WTC11 (cell line): ENCODE measurements around the gene PIK3C2G. TPM values are rescaled to one million over a fixed set of nuclear protein-coding genes. Genes with fewer than 3 reads are reported as not detected.

Experiments used
- ATAC-seq: fragments of 200-7000 bp; cut with Tn5 transposase; 2 replicates; pipeline ENCODE4 v1.10.0; 2021; ENCODE audit warnings: mild to moderate bottlenecking, moderate library complexity
- CTCF ChIA-PET: fragments of 300-600 bp; sonication (Branson Sonifier 250); formaldehyde crosslinking; loops from one replicate; lab custom pipeline; 2021; ENCODE audit warnings: antibody characterized with exemption; lab: Charles Lee
- POLR2A ChIA-PET: fragments of 350-600 bp; sonication (Branson Sonifier 250); formaldehyde crosslinking; loops from one replicate; lab custom pipeline; 2021; ENCODE audit warnings: antibody characterized with exemption; lab: Charles Lee
- DNase-seq: peaks from one replicate; pipeline ENCODE4 v3.0.0; 2021; ENCODE audit warnings: low spot score
- H3K27ac Mint-ChIP-seq: 2 replicates; pipeline ENCODE4 v1.8.0; 2021; ENCODE audit warnings: mixed read lengths
- H3K27me3 Mint-ChIP-seq: 2 replicates; pipeline ENCODE4 v1.8.0; 2021; ENCODE audit warnings: low read depth, mild to moderate bottlenecking, moderate library complexity, mixed read lengths
- H3K36me3 Mint-ChIP-seq: 2 replicates; pipeline ENCODE4 v1.8.0; 2021; ENCODE audit warnings: mixed read lengths
- H3K4me1 Mint-ChIP-seq: 2 replicates; pipeline ENCODE4 v1.8.0; 2022; ENCODE audit warnings: mixed read lengths
- H3K4me3 Mint-ChIP-seq: 2 replicates; pipeline ENCODE4 v1.8.0; 2021; ENCODE audit warnings: mild to moderate bottlenecking, moderate library complexity, mixed read lengths
- H3K9me3 Mint-ChIP-seq: 2 replicates; pipeline ENCODE4 v1.8.0; 2021; ENCODE audit warnings: mixed read lengths
- ETV6 ChIP-seq: sonication (generic); formaldehyde crosslinking; IDR thresholded peaks from 2 replicates; pipeline ENCODE4 v1.8.1; 2022; ENCODE audit warnings: mild to moderate bottlenecking, missing genetic modification reagents
- FOXP1 ChIP-seq: sonication (generic); formaldehyde crosslinking; IDR thresholded peaks from 2 replicates; pipeline ENCODE4 v1.8.0; 2022; ENCODE audit warnings: missing genetic modification reagents, mild to moderate bottlenecking, moderate library complexity, borderline replicate concordance
- IRF2 ChIP-seq: sonication (generic); formaldehyde crosslinking; IDR thresholded peaks from 2 replicates; pipeline ENCODE4 v1.8.0; 2022; ENCODE audit warnings: low read depth, missing genetic modification reagents, borderline replicate concordance
- KAT7 ChIP-seq: sonication (generic); formaldehyde crosslinking; IDR thresholded peaks from 2 replicates; pipeline ENCODE4 v1.8.1; 2023; ENCODE audit warnings: missing genetic modification reagents, mild to moderate bottlenecking, borderline replicate concordance
- NR1H2 ChIP-seq: sonication (generic); formaldehyde crosslinking; IDR thresholded peaks from 2 replicates; pipeline ENCODE4 v1.9.0; 2021; ENCODE audit warnings: mild to moderate bottlenecking, moderate library complexity, missing genetic modification reagents
- NR2C2 ChIP-seq: sonication (generic); formaldehyde crosslinking; IDR thresholded peaks from 2 replicates; pipeline ENCODE4 v1.8.0; 2022; ENCODE audit warnings: mild to moderate bottlenecking, missing genetic modification reagents
- OVOL2 ChIP-seq: fragments of 250-450 bp; sonication (Bioruptor Pico); IDR thresholded peaks from 2 replicates; pipeline ENCODE4 v1.9.0; 2021; ENCODE audit warnings: mild to moderate bottlenecking, borderline replicate concordance
- SOX15 ChIP-seq: fragments of 250-450 bp; sonication (Bioruptor Pico); IDR thresholded peaks from 2 replicates; pipeline ENCODE4 v1.9.0; 2021; ENCODE audit warnings: mild to moderate bottlenecking
- TEAD4 ChIP-seq: sonication (generic); formaldehyde crosslinking; IDR thresholded peaks from 2 replicates; pipeline ENCODE4 v1.8.0; 2022; ENCODE audit warnings: mild to moderate bottlenecking, missing genetic modification reagents
- ZNF219 ChIP-seq: sonication (generic); formaldehyde crosslinking; IDR thresholded peaks from 2 replicates; pipeline ENCODE4 v1.8.0; 2023; ENCODE audit warnings: missing genetic modification reagents, mild to moderate bottlenecking, borderline replicate concordance
- ZNF263 ChIP-seq: sonication (generic); formaldehyde crosslinking; IDR thresholded peaks from 2 replicates; pipeline ENCODE4 v1.8.1; 2022; ENCODE audit warnings: low read depth, mild to moderate bottlenecking, moderate library complexity, missing genetic modification reagents
- ZNF396 ChIP-seq: fragments of 250-450 bp; sonication (Bioruptor Pico); IDR thresholded peaks from 2 replicates; pipeline ENCODE4 v1.8.0; 2021; ENCODE audit warnings: mild to moderate bottlenecking, moderate library complexity, borderline replicate concordance
- ZNF671 ChIP-seq: fragments of 250-450 bp; sonication (Bioruptor Pico); IDR thresholded peaks from 2 replicates; pipeline ENCODE4 v1.8.0; 2021; ENCODE audit warnings: mild to moderate bottlenecking
- total RNA-seq: library from RNA; stranded (reverse); gene quantifications from 3 replicates; pipeline ENCODE4 v1.2.3, GENCODE V29; 2021
- TF ChIP-seq, protein P1 (sequence below): sonication (generic); formaldehyde crosslinking; IDR thresholded peaks from 2 replicates; pipeline ENCODE4 v1.8.0; 2023; ENCODE audit warnings: mild to moderate bottlenecking, missing genetic modification reagents
- TF ChIP-seq, protein P2 (sequence below): fragments of 250-450 bp; sonication (Bioruptor Pico); IDR thresholded peaks from 2 replicates; pipeline ENCODE4 v1.8.0; 2021; ENCODE audit warnings: mild to moderate bottlenecking
- TF ChIP-seq, protein P3 (sequence below): sonication (generic); formaldehyde crosslinking; IDR thresholded peaks from 2 replicates; pipeline ENCODE4 v1.8.1; 2023; ENCODE audit warnings: mild to moderate bottlenecking, missing genetic modification reagents, borderline replicate concordance
- TF ChIP-seq, protein P4 (sequence below): sonication (generic); formaldehyde crosslinking; IDR thresholded peaks from 2 replicates; pipeline ENCODE4 v1.8.1; 2022; ENCODE audit warnings: low read depth, mild to moderate bottlenecking, moderate library complexity, missing genetic modification reagents, borderline replicate concordance
- TF ChIP-seq, protein P5 (sequence below): fragments of 250-450 bp; sonication (Bioruptor Pico); conservative IDR thresholded peaks from 2 replicates; pipeline ENCODE4 v1.9.0; 2021; ENCODE audit warnings: mild to moderate bottlenecking
- TF ChIP-seq, protein P6 (sequence below): sonication (generic); formaldehyde crosslinking; IDR thresholded peaks from 2 replicates; pipeline ENCODE4 v1.8.1; 2023; ENCODE audit warnings: mild to moderate bottlenecking, moderate library complexity, missing genetic modification reagents

Gene PIK3C2G
- total RNA-seq, 1 experiment from 2014 or later: not detected

DNA sequence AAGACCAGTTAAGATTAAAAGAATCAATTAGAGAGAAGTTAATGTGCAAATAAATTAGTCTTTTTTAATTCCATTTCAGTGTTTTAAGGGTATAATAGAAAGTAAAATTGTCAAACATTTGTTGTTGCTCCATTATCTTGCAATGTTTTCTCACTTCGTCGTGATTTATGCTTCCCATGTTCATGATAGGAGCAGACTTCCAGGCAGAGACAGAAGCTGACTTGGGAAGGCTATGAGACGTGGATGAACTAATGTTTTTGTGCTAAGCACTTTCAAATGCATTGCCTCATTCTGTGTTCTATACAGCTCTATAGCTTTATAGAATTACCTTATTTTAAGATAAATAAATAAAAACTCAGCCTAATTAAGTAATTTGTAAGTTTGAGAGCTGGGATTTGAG is 226.2 kb downstream of the PIK3C2G start:
- ChIA-PET POLR2A (no interaction called here), CTCF (no interaction called here)
- Mint-ChIP-seq H3K4me1 (peaks cover 36% of the 10 kb centered on the region), H3K4me3 (no peak overlapping the region), H3K9me3 (no peaks in the 10 kb centered on the region), H3K27ac (no peak overlapping the region), H3K27me3 (peaks cover 3% of the 10 kb centered on the region), H3K36me3 (no peaks in the 10 kb centered on the region)
- ATAC-seq (no peak), DNase-seq (no peak)
- TF ChIP-seq, protein P1, sequence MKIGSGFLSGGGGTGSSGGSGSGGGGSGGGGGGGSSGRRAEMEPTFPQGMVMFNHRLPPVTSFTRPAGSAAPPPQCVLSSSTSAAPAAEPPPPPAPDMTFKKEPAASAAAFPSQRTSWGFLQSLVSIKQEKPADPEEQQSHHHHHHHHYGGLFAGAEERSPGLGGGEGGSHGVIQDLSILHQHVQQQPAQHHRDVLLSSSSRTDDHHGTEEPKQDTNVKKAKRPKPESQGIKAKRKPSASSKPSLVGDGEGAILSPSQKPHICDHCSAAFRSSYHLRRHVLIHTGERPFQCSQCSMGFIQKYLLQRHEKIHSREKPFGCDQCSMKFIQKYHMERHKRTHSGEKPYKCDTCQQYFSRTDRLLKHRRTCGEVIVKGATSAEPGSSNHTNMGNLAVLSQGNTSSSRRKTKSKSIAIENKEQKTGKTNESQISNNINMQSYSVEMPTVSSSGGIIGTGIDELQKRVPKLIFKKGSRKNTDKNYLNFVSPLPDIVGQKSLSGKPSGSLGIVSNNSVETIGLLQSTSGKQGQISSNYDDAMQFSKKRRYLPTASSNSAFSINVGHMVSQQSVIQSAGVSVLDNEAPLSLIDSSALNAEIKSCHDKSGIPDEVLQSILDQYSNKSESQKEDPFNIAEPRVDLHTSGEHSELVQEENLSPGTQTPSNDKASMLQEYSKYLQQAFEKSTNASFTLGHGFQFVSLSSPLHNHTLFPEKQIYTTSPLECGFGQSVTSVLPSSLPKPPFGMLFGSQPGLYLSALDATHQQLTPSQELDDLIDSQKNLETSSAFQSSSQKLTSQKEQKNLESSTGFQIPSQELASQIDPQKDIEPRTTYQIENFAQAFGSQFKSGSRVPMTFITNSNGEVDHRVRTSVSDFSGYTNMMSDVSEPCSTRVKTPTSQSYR (CRISPR knock-in tag): no peak
- TF ChIP-seq IRF2 (no peak), ZNF396 (CRISPR knock-in tag) (no peak), ETV6 (CRISPR knock-in tag) (no peak), SOX15 (no peak), TEAD4 (CRISPR knock-in tag) (no peak), NR1H2 (CRISPR knock-in tag) (no peak), OVOL2 (no peak)
- TF ChIP-seq, protein P2, sequence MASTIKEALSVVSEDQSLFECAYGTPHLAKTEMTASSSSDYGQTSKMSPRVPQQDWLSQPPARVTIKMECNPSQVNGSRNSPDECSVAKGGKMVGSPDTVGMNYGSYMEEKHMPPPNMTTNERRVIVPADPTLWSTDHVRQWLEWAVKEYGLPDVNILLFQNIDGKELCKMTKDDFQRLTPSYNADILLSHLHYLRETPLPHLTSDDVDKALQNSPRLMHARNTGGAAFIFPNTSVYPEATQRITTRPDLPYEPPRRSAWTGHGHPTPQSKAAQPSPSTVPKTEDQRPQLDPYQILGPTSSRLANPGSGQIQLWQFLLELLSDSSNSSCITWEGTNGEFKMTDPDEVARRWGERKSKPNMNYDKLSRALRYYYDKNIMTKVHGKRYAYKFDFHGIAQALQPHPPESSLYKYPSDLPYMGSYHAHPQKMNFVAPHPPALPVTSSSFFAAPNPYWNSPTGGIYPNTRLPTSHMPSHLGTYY (CRISPR knock-in tag): no peak

DNA sequence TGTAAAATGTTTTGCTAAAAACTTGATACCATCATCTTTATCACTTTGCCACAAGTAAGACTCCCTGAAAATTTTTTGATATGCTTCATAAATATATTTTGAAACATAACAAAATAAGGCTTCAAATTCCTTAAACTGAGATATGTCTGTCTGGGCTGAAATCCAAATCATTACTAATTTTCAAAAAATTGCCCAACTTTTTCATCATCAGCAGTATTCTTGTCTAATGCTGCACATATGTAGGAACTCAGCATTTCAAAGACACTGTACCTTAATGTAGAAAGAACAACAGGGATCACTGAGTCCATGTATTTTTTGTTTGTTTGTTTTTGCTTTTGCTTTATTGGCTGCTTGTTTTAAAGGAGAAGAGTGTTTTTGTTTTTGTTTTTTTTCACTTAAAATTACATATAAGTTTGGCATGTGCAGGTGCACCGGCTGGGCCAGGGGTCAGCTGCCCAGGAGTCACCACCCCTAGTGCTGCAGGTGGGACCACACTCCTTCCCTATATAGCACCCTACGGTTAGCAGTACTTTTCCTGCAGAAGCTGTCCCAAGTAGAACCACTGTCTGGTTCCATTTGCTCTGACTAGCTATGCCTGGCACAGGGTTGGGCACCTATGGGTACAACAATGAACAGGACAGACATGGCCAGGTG is 231.2 kb downstream of the PIK3C2G start:
- DNase-seq: no peak
- CTCF ChIA-PET: no interaction called here

More for the DNA sequence above, 231.2 kb downstream of the PIK3C2G start:
- TF ChIP-seq ZNF219 (CRISPR knock-in tag): no peak
- TF ChIP-seq FOXP1 (CRISPR knock-in tag): no peak
- TF ChIP-seq ZNF671: no peak
- TF ChIP-seq, protein P3, sequence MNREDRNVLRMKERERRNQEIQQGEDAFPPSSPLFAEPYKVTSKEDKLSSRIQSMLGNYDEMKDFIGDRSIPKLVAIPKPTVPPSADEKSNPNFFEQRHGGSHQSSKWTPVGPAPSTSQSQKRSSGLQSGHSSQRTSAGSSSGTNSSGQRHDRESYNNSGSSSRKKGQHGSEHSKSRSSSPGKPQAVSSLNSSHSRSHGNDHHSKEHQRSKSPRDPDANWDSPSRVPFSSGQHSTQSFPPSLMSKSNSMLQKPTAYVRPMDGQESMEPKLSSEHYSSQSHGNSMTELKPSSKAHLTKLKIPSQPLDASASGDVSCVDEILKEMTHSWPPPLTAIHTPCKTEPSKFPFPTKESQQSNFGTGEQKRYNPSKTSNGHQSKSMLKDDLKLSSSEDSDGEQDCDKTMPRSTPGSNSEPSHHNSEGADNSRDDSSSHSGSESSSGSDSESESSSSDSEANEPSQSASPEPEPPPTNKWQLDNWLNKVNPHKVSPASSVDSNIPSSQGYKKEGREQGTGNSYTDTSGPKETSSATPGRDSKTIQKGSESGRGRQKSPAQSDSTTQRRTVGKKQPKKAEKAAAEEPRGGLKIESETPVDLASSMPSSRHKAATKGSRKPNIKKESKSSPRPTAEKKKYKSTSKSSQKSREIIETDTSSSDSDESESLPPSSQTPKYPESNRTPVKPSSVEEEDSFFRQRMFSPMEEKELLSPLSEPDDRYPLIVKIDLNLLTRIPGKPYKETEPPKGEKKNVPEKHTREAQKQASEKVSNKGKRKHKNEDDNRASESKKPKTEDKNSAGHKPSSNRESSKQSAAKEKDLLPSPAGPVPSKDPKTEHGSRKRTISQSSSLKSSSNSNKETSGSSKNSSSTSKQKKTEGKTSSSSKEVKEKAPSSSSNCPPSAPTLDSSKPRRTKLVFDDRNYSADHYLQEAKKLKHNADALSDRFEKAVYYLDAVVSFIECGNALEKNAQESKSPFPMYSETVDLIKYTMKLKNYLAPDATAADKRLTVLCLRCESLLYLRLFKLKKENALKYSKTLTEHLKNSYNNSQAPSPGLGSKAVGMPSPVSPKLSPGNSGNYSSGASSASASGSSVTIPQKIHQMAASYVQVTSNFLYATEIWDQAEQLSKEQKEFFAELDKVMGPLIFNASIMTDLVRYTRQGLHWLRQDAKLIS (CRISPR knock-in tag): no peak
- TF ChIP-seq ZNF263 (CRISPR knock-in tag): no peak
- no peak for TF ChIP-seq KAT7
- TF ChIP-seq, protein P4, sequence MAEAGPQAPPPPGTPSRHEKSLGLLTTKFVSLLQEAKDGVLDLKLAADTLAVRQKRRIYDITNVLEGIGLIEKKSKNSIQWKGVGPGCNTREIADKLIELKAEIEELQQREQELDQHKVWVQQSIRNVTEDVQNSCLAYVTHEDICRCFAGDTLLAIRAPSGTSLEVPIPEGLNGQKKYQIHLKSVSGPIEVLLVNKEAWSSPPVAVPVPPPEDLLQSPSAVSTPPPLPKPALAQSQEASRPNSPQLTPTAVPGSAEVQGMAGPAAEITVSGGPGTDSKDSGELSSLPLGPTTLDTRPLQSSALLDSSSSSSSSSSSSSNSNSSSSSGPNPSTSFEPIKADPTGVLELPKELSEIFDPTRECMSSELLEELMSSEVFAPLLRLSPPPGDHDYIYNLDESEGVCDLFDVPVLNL: no peak
- TF ChIP-seq, protein P5, sequence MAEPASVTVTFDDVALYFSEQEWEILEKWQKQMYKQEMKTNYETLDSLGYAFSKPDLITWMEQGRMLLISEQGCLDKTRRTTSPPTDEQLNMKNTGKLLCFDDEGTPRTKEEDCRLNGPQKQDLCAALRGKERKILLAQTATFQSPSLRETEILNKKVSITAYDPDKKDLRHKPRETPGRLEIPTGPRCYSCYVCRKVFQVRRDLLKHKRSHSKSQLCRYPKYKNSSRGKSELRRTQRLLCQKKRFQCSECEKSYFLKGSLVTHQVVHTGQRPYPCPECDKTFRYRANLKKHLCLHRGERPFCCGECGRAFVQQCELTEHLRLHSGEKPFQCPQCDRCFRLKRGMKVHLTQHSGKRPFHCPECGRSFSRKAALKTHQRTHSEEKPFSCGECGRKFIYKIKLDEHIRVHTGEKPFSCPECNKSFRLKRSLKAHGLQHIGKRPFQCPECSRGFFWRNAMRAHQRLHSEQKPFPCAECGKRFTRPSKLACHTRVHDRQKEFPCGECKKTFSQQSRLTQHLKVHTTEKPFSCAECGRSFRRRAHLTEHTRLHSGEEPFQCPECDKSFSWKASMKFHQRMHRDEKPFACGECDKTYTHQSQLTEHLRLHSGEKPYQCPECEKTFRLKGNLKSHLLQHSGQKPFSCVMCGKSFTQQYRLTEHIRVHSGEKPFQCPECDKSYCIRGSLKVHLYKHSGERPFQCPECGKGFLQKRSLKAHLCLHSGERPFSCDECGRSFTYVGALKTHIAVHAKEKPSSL (CRISPR knock-in tag): no peak
- TF ChIP-seq, protein P6, sequence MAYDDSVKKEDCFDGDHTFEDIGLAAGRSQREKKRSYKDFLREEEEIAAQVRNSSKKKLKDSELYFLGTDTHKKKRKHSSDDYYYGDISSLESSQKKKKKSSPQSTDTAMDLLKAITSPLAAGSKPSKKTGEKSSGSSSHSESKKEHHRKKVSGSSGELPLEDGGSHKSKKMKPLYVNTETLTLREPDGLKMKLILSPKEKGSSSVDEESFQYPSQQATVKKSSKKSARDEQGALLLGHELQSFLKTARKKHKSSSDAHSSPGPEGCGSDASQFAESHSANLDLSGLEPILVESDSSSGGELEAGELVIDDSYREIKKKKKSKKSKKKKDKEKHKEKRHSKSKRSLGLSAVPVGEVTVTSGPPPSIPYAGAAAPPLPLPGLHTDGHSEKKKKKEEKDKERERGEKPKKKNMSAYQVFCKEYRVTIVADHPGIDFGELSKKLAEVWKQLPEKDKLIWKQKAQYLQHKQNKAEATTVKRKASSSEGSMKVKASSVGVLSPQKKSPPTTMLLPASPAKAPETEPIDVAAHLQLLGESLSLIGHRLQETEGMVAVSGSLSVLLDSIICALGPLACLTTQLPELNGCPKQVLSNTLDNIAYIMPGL (CRISPR knock-in tag): no peak
- no peak for TF ChIP-seq NR2C2
- ATAC-seq: no peak
- Mint-ChIP-seq H3K4me1 (peaks cover 9% of the 10 kb centered on the region), H3K36me3 (no peaks in the 10 kb centered on the region), H3K27ac (no peak overlapping the region), H3K4me3 (no peak overlapping the region), H3K9me3 (no peaks in the 10 kb centered on the region), H3K27me3 (no peaks in the 10 kb centered on the region)
- POLR2A ChIA-PET: no interaction called here
